ENCODE measurements around the gene TP73.

DNA sequence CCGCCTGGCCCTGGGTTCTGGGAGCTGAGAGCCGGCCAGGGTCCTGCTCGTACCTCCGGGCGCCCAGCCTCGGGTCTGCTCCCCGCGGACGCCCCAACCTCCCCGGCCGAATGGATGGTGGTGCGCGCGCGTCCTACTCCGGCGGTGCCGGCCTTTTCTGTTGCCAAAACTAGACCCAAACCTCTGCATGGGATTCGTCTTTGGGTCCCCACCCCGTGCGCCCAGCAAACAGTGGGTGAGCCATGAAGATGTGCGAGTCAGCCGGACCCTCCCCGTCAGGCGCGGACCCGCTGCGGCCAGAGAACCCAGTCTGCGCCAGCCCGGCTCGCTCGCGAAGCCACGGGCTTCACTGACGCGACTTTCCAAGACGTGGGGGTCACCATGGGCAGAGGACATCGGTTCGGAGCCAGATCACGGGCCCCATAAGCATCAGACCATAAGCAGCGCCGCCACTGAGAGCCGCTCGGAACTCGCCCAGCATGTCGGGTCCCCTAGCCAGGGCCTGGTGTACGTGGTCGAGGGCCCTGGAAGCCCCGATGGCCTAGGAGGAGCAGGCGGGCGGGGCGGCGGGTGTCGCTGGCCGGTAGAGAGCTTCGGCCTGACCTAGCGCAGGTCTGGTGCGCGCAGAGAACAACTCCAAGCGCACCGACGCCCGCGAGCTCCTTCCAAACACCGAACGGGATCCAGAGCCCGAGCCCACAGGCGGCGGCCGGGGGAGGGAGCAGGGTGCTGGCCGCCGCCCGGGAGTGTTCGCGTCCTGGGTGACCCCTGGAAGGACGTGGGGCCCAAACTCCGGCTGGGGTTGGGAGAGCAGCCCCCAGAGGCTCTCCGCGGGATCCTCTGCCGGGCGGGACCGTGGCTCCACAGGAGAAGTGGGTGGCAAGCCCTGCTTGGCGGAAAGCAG, 1.0 kb upstream of the TP73 start:
- TF ChIP-seq EZH2phosphoT487 (IDR thresholded peaks at IDR 0.05; ENCODE audit: insufficient read depth, low read depth) (peak; percentile 34), EZH2 (IDR thresholded peaks at IDR 0.05; ENCODE audit: insufficient read depth, poor library complexity, severe bottlenecking) (peak; percentile 85)

Data from GM23248 (cell line).